SK-N-SH (cell line): Measurements from ENCODE around the gene DTX3. TPM values are rescaled to one million over a fixed set of nuclear protein-coding genes. Genes with fewer than 3 reads are reported as not detected.

Experiments
- CTCF ChIA-PET: fragments of 300-600, 350-600 bp; formaldehyde crosslinking; extraction: SDS; loops from one replicate; lab custom pipeline; 2021; lab: Yijun Ruan, JAX
- POLR2A ChIA-PET: fragments of 350-600 bp; sonication (Branson Sonifier 250); formaldehyde crosslinking; extraction: SDS; loops from one replicate; lab custom pipeline; 2020; ENCODE audit warnings: antibody characterized with exemption, inconsistent platforms; lab: Yijun Ruan, JAX
- DNase-seq: peaks from one replicate; pipeline ENCODE4 v3.0.0; 2012
- H2AFZ ChIP-seq: fragments of 200-600 bp; sonication (generic); 2 replicates; pipeline ENCODE4 v1.8.1; 2016; ENCODE audit warnings: antibody characterized with exemption, mild to moderate bottlenecking, low read depth
- H3F3A ChIP-seq: fragments of 200-600 bp; sonication (generic); replicated peaks from 2 replicates; pipeline ENCODE3; 2016; ENCODE audit warnings: antibody characterized with exemption, mild to moderate bottlenecking; ENCODE audit not compliant: insufficient read depth
- H3K27ac ChIP-seq, 2 experiments: fragments of 200-500 bp in 1 of 2; fragments of 200-600 bp in 1 of 2; sonication (Bioruptor generic) in 1 of 2; sonication (generic), shearing (Covaris generic) in 1 of 2; 2 replicates each; pipeline versions ENCODE4 v1.5.1 to v1.6.1; 2014 to 2016; ENCODE audit warnings: low read depth in 2 of 2, inconsistent platforms in 1 of 2, low read length in 1 of 2, mild to moderate bottlenecking in 1 of 2, mixed read lengths in 1 of 2
- H3K27me3 ChIP-seq: fragments of 200-600 bp; sonication (generic), shearing (Covaris generic); 2 replicates; pipeline ENCODE4 v1.6.1; 2016; ENCODE audit warnings: mixed run types; ENCODE audit not compliant: insufficient read depth
- H3K36me3 ChIP-seq, 2 experiments: fragments of 200-500 bp in 1 of 2; fragments of 200-600 bp in 1 of 2; sonication (Bioruptor generic) in 1 of 2; sonication (generic) in 1 of 2; replicated peaks in 1 of 2; 2 replicates each; pipeline versions ENCODE3 to v1.5.1; 2014 to 2016; ENCODE audit warnings: low read length in 1 of 2, mild to moderate bottlenecking in 1 of 2; ENCODE audit not compliant: insufficient read depth in 2 of 2, control insufficient read depth in 1 of 2
- H3K4me1 ChIP-seq, 2 experiments: fragments of 200-500 bp in 1 of 2; fragments of 200-600 bp in 1 of 2; sonication (Bioruptor generic) in 1 of 2; sonication (generic), shearing (Covaris generic) in 1 of 2; 2 replicates each; pipeline versions ENCODE4 v1.5.1 to v1.6.1; 2014 to 2016; ENCODE audit warnings: low read depth in 1 of 2, low read length in 1 of 2, mixed run types in 1 of 2; ENCODE audit not compliant: insufficient read depth in 2 of 2, control insufficient read depth in 1 of 2
- H3K4me2 ChIP-seq: fragments of 200-600 bp; sonication (generic), shearing (Covaris generic); 2 replicates; pipeline ENCODE4 v1.6.1; 2017; ENCODE audit warnings: mixed run types
- H3K4me3 ChIP-seq, 2 experiments: fragments of 200-500 bp in 1 of 2; fragments of 200-600 bp in 1 of 2; sonication (Bioruptor generic) in 1 of 2; sonication (generic), shearing (Covaris generic) in 1 of 2; 2 replicates each; pipeline versions ENCODE4 v1.5.1 to v1.8.1; 2014 to 2016; ENCODE audit warnings: low read depth in 2 of 2, inconsistent platforms in 1 of 2, low read length in 1 of 2, mild to moderate bottlenecking in 1 of 2, mixed read lengths in 1 of 2, moderate library complexity in 1 of 2
- H3K79me2 ChIP-seq: fragments of 200-600 bp; sonication (generic); 2 replicates; pipeline ENCODE4 v1.8.1; 2017; ENCODE audit warnings: mild to moderate bottlenecking; ENCODE audit not compliant: insufficient read depth
- H3K9ac ChIP-seq: fragments of 200-600 bp; sonication (generic); 2 replicates; pipeline ENCODE4 v1.6.1; 2017; ENCODE audit warnings: mixed run types
- H3K9me2 ChIP-seq: fragments of 200-600 bp; sonication (generic); 2 replicates; pipeline ENCODE4 v1.6.1; 2017; ENCODE audit warnings: mixed run types
- H3K9me3 ChIP-seq: fragments of 200-600 bp; sonication (generic); 2 replicates; pipeline ENCODE4 v1.6.1; 2017; ENCODE audit warnings: mixed run types, mild to moderate bottlenecking, moderate library complexity
- H4K20me1 ChIP-seq: fragments of 200-600 bp; sonication (generic); 2 replicates; pipeline ENCODE4 v1.6.1; 2017; ENCODE audit warnings: mild to moderate bottlenecking, mixed run types; ENCODE audit not compliant: insufficient read depth
- CTCF ChIP-seq: fragments of 200-600 bp; sonication (generic); IDR thresholded peaks from 2 replicates; pipeline ENCODE4 v1.6.1; 2017; ENCODE audit warnings: antibody characterized with exemption, mild to moderate bottlenecking, moderate library complexity
- EP300 ChIP-seq, 2 experiments: IDR thresholded peaks; 2 replicates each; pipeline versions ENCODE4 v1.4.0 to v1.6.1; 2012; ENCODE audit warnings: borderline replicate concordance in 1 of 2, low read depth in 1 of 2, low read length in 1 of 2
- EZH2phosphoT487 ChIP-seq: fragments of 200-600 bp; sonication (generic); IDR thresholded peaks from 2 replicates; pipeline ENCODE4 v1.6.1; 2017; ENCODE audit warnings: low read depth, mixed run types, mild to moderate bottlenecking, antibody characterized with exemption, moderate library complexity, borderline replicate concordance
- FOSL2 ChIP-seq: IDR thresholded peaks from 2 replicates; pipeline ENCODE4 v1.4.0; 2012; ENCODE audit warnings: low read depth, mild to moderate bottlenecking, moderate library complexity, borderline replicate concordance
- FOXJ3 ChIP-seq: sonication (generic); formaldehyde crosslinking; IDR thresholded peaks from 2 replicates; pipeline ENCODE4 v1.5.1; 2020; ENCODE audit warnings: mild to moderate bottlenecking, missing genetic modification reagents
- FOXM1 ChIP-seq: IDR thresholded peaks from 2 replicates; pipeline ENCODE4 v1.4.0; 2012; ENCODE audit warnings: low read depth, mild to moderate bottlenecking
- GABPA ChIP-seq: IDR thresholded peaks from 2 replicates; pipeline ENCODE4 v1.4.0; 2012; ENCODE audit warnings: low read depth, mild to moderate bottlenecking
- GATA2 ChIP-seq: sonication (generic); formaldehyde crosslinking; IDR thresholded peaks from 2 replicates; pipeline ENCODE4 v1.5.0; 2020; ENCODE audit warnings: mild to moderate bottlenecking, missing genetic modification reagents
- IRF3 ChIP-seq: fragments of 150-350 bp; IDR thresholded peaks from 2 replicates; pipeline ENCODE4 v1.6.1; 2016; ENCODE audit warnings: mild to moderate bottlenecking, low read depth, low read length
- NRF1 ChIP-seq: IDR thresholded peaks from 2 replicates; pipeline ENCODE4 v1.6.1; 2012; ENCODE audit warnings: low read depth, mild to moderate bottlenecking, low read length
- PBX3 ChIP-seq: IDR thresholded peaks from 2 replicates; pipeline ENCODE4; 2012
- REST ChIP-seq: IDR thresholded peaks from 2 replicates; pipeline ENCODE4 v1.6.1; 2012; ENCODE audit warnings: mild to moderate bottlenecking, low read depth, low read length, moderate library complexity
- SMC3 ChIP-seq: IDR thresholded peaks from 2 replicates; pipeline ENCODE4 v1.6.1; 2012; ENCODE audit warnings: low read depth, low read length, improper control_type of control experiment
- TAF1 ChIP-seq: IDR thresholded peaks from 2 replicates; pipeline ENCODE4 v1.6.1; 2012; ENCODE audit warnings: low read depth, mild to moderate bottlenecking, low read length, moderate library complexity, borderline replicate concordance
- TCF12 ChIP-seq: IDR thresholded peaks from 2 replicates; pipeline ENCODE4 v1.4.0; 2012
- TEAD4 ChIP-seq: IDR thresholded peaks from 2 replicates; pipeline ENCODE4 v1.4.0; 2012; ENCODE audit warnings: mild to moderate bottlenecking, borderline replicate concordance; ENCODE audit not compliant: insufficient read depth
- USF2 ChIP-seq: fragments of 150-350 bp; IDR thresholded peaks from 2 replicates; pipeline ENCODE4 v1.6.1; 2017; ENCODE audit warnings: antibody characterized with exemption, low read length, low read depth, borderline replicate concordance
- YY1 ChIP-seq: IDR thresholded peaks from 2 replicates; pipeline ENCODE4 v1.4.0; 2012; ENCODE audit warnings: low read depth, mild to moderate bottlenecking
- ZBTB33 ChIP-seq: IDR thresholded peaks from 2 replicates; pipeline ENCODE4 v1.4.0; 2012; ENCODE audit warnings: low read depth, borderline replicate concordance
- WGBS: methylation state at CpG from one replicate; pipeline ENCODE4 v1.1.6; 2017; ENCODE audit warnings: low lambda C conversion rate; 5-methylcytosine and 5-hydroxymethylcytosine counted together
- polyA plus RNA-seq, 3 experiments: library from polyadenylated mRNA; depleted of rRNA; stranded (reverse); fragments of >200 nt; gene quantifications; 2 replicates each; pipeline ENCODE4 v1.2.3, GENCODE V29; 2012

The DTX3 gene
- polyA plus RNA-seq, 1 of the 3 experiments (the other 2 are of a cell fraction) = 61.2 TPM

- DNase-seq = no peak
- H3K79me2 ChIP-seq = peaks cover 6% of the 10 kb centered on the region; the same call in 1 of the 2 replicates
- ChIA-PET POLR2A (interaction anchor here (0.8 kb wide), 1 partner anchor 11 kb away, joined by 3 read pairs; no protein-coding TSS in a partner anchor), CTCF (interaction anchor here (0.9 to 7.6 kb wide), 5 partner anchors 12 to 25 kb away, joined by 3 to 65 read pairs (median 3); partner anchors contain the start of gene B4GALNT1)
- H3K9me3 ChIP-seq = no peaks in the 10 kb centered on the region
- H2AFZ ChIP-seq = no peak overlapping the region
- H3K36me3 ChIP-seq = peaks cover 0 to 30% of the 10 kb centered on the region in 2 experiments
- no peak overlapping the region for H3K9ac ChIP-seq
- H3K4me1 ChIP-seq = peaks cover 14 to 41% of the 10 kb centered on the region in 2 experiments; a peak in 3 of 4 replicates
- no peaks in the 10 kb centered on the region for H3K27me3 ChIP-seq
- H3F3A ChIP-seq = peaks cover 6% of the 10 kb centered on the region
- no peaks in the 10 kb centered on the region for H4K20me1 ChIP-seq
- no peak overlapping the region for H3K4me3 ChIP-seq
- TF ChIP-seq IRF3 (no peak), FOSL2 (no peak), REST (no peak), FOXJ3 (no peak), EZH2phosphoT487 (no peak), EP300 (IDR thresholded peaks at IDR 0.05; ENCODE audit: borderline replicate concordance in 1 of 2, low read depth in 1 of 2, low read length in 1 of 2) (no peak), PBX3 (no peak), USF2 (no peak), GATA2 (CRISPR knock-in tag) (no peak), CTCF (no peak), ZBTB33 (no peak), TCF12 (no peak), SMC3 (no peak), YY1 (no peak), FOXM1 (no peak), TEAD4 (no peak), GABPA (no peak), NRF1 (no peak), TAF1 (no peak)
- WGBS = 93% methylated on average over 9 of the region's 12 CpGs
- no peak overlapping the region for H3K4me2 ChIP-seq
- H3K9me2 ChIP-seq = no peaks in the 10 kb centered on the region
- H3K27ac ChIP-seq = no peak overlapping the region
Measured at GRCh38 chr12:57607958-57608663, 3.5 kb downstream of the DTX3 start.
